ENCODE results near the gene GSK3B.

GSK3B gene

DNA sequence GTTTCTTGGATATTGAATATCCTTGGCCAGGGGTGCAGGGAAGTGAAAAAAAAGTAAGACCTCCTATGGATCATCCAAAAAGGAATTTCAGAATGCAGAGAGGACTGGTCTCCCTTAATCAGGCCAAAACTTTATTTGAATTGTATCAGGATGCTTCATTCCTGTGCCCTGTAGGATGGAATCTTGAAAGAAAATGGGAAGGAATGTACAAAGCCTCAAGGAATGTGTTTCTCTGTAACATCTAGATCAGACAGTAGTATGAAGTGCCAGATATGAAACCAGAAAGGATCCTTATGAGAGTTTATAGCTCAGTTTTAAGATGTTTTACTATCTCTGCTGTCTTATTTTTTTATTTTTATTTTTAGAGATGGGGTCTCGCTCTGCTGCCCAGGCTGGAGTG is 6.5 kb upstream of the GSK3B start:
- no peak overlapping the region for H3K4me3 ChIP-seq (ENCODE audit: insufficient read depth, low read depth, low read length, poor library complexity, severe bottlenecking)
- no peak for DNase-seq
- peaks cover 4% of the 10 kb centered on the region for H3K4me1 ChIP-seq (ENCODE audit: control insufficient read depth, insufficient read depth, low read length, poor library complexity, severe bottlenecking)
- H3K36me3 ChIP-seq (ENCODE audit: control insufficient read depth, insufficient read depth, low read length) = no peaks in the 10 kb centered on the region
- H3K27ac ChIP-seq (ENCODE audit: insufficient read depth, low read length, poor library complexity, severe bottlenecking) = no peak overlapping the region
- H3K9me3 ChIP-seq (ENCODE audit: control insufficient read depth, low read length) = no peaks in the 10 kb centered on the region
- H3K27me3 ChIP-seq (replicated peaks; ENCODE audit: control insufficient read depth, insufficient read depth, low read length, poor library complexity, severe bottlenecking) = no peaks in the 10 kb centered on the region

DNA sequence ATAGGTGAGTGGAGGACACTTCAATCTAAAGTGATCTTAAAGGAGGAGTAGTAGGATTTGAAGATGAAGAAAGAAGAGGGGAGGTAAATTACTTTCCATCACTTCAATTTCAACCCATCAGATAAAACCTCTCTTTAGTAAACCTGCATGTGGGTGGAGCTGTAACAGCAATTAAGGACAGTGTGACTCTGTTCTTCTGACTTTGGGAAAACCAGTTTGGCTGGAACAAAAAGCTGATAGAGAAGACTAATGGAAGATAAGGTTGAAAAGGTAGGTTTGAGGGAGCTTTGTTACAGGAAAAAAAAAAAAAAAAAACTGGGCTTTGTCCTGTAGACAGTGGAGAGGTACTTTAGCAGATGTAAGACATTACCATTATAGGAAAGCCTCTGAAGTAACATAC is 4.5 kb upstream of the GSK3B start:
- Histone ChIP-seq H3K27me3 (replicated peaks; ENCODE audit: control insufficient read depth, insufficient read depth, low read length, poor library complexity, severe bottlenecking) (no peaks in the 10 kb centered on the region), H3K4me1 (ENCODE audit: control insufficient read depth, insufficient read depth, low read length, poor library complexity, severe bottlenecking) (peaks cover 5% of the 10 kb centered on the region), H3K36me3 (ENCODE audit: control insufficient read depth, insufficient read depth, low read length) (no peaks in the 10 kb centered on the region), H3K4me3 (ENCODE audit: insufficient read depth, low read depth, low read length, poor library complexity, severe bottlenecking) (no peak overlapping the region), H3K9me3 (ENCODE audit: control insufficient read depth, low read length) (no peaks in the 10 kb centered on the region), H3K27ac (ENCODE audit: insufficient read depth, low read length, poor library complexity, severe bottlenecking) (no peak overlapping the region)
- no peak for DNase-seq

DNA sequence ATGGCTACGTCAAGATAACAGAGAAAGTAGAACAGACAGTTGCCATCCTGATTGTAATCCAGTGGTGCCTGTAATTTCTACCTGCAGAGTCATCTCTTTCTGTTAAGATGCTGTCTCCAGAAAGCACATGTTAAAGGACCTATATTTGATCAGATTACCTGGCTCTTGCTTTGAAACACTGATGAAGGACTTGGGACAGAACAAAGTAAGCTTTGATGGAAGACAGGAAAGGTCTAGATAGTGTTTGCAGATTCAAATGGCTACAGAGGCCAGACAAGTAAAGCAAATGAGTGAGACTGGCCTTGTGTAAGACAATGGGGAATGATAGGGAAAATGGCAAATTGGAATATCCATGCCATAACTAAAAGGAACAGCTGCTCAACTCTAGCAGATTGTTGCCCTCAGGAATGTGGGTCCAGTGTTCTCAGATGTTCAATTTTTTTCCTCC is 1.8 kb upstream of the GSK3B start:
- Histone ChIP-seq H3K4me1 (ENCODE audit: control insufficient read depth, insufficient read depth, low read length, poor library complexity, severe bottlenecking) (peaks cover 7% of the 10 kb centered on the region), H3K4me3 (ENCODE audit: insufficient read depth, low read depth, low read length, poor library complexity, severe bottlenecking) (peak overlapping the region; percentile 79), H3K27ac (ENCODE audit: insufficient read depth, low read length, poor library complexity, severe bottlenecking) (peak overlapping the region; percentile 99), H3K36me3 (ENCODE audit: control insufficient read depth, insufficient read depth, low read length) (no peaks in the 10 kb centered on the region), H3K9me3 (ENCODE audit: control insufficient read depth, low read length) (no peaks in the 10 kb centered on the region), H3K27me3 (replicated peaks; ENCODE audit: control insufficient read depth, insufficient read depth, low read length, poor library complexity, severe bottlenecking) (no peaks in the 10 kb centered on the region)
- DNase-seq = no peak

DNA sequence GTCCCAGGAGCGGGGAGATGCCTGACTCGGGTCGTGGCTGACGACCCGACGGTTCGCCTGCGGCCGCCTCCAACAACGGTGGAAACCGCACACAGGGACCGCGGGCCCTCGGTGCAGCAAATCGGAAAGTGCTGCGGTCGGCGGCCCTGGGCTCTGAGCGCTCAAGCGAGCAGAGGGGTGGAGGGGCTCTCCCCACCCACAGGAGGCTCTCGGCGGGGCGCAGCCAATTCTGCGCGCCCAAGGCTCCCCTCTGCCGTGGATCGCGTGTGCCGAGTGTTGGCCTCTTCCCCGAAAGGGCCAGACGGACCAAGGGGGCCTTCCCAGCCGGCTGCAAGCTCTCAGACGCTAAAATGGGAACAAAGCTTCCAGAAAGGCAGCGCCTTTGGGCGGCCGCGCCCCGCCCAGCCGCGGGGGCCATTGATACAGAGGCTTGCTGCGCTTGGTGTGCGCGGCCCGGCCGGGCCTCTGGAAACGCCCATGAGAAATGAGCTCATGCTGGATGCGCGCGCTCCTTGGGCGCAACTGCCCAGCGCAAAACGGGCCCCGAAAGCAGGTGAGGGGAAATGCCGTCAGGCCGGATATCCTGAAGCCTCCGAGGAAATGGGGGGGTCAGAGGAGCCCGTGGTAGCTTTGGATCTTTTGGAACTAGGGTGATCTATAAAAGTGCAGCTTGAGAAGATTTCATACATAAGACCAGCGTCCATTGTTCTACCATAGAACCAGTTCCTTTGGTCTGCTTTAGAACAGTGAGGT is 1.2 kb upstream of the GSK3B start:
- Histone ChIP-seq H3K4me3 (ENCODE audit: insufficient read depth, low read depth, low read length, poor library complexity, severe bottlenecking) (peak overlapping the region; percentile 79), H3K27ac (ENCODE audit: insufficient read depth, low read length, poor library complexity, severe bottlenecking) (peak overlapping the region; percentile 99), H3K36me3 (ENCODE audit: control insufficient read depth, insufficient read depth, low read length) (no peaks in the 10 kb centered on the region), H3K27me3 (replicated peaks; ENCODE audit: control insufficient read depth, insufficient read depth, low read length, poor library complexity, severe bottlenecking) (no peaks in the 10 kb centered on the region), H3K4me1 (ENCODE audit: control insufficient read depth, insufficient read depth, low read length, poor library complexity, severe bottlenecking) (peaks cover 11% of the 10 kb centered on the region), H3K9me3 (ENCODE audit: control insufficient read depth, low read length) (no peaks in the 10 kb centered on the region)
- DNase-seq = peak; percentile 80 to 84 (median 81)

DNA sequence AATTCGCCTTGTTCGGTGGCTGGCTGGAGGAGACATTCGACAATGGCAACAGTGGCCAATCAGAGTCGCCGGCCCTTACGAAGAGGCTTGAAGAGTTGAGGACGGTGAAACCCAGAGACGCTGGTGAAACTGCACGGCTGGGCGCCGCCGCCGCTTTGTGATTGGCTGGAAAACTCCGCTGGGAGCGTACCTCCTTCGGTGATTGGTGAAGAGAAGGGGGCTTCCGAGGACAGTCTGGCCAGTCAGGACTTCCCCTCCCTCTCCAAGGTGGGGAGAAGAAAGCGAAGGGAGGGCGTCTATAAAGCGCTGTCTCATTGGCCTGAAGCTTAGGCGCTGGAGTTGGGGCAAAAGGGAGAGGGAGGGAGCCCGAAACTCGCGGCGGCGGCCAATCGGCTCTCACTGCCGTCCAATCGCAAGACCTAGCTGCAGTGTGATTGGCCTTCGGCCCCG is 554 bp upstream of the GSK3B start:
- Histone ChIP-seq H3K27me3 (replicated peaks; ENCODE audit: control insufficient read depth, insufficient read depth, low read length, poor library complexity, severe bottlenecking) (no peaks in the 10 kb centered on the region), H3K27ac (ENCODE audit: insufficient read depth, low read length, poor library complexity, severe bottlenecking) (peak overlapping the region; percentile 99), H3K4me1 (ENCODE audit: control insufficient read depth, insufficient read depth, low read length, poor library complexity, severe bottlenecking) (peaks cover 16% of the 10 kb centered on the region), H3K9me3 (ENCODE audit: control insufficient read depth, low read length) (no peaks in the 10 kb centered on the region), H3K4me3 (ENCODE audit: insufficient read depth, low read depth, low read length, poor library complexity, severe bottlenecking) (peak overlapping the region; percentile 79), H3K36me3 (ENCODE audit: control insufficient read depth, insufficient read depth, low read length) (no peaks in the 10 kb centered on the region)
- DNase-seq = peak; percentile 98 to 100 (median 100)

DNA sequence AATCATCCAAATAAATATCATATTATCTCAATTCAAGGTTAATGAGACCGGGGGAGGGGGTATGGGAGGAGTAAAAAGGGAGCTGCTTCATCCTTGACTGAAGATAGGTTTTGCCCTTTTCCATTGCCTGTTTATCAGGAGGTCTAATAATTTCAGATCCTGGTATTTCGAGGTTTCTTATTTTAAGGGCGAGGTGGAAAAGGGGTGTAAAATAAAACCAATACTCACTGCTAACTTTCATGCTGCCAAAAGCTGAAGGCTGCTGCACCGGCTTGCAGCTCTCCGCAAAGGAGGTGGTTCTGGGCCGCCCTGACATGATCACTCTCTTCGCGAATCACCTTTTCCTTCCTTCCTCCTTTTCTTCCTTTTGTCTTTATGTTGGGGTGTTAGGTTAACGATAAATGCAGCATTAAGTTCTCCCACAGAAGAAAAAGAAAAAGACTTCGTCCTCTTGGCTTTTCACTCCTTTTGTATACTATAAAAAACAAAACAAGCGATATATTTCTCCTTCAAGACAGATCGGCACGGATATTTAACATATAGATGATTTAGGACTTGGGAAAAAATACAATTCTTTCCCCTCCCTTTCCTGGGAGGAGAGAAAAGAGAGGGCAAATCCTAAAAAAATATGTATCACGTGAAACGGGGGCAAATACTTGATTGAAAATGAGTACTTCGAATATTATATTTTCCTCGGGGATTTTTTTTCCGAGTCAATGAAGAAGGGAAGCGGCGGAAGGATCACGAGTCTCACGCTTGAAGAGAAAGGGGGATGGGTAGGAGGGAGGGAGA is 932 bp downstream of the GSK3B start:
- H3K27ac ChIP-seq (ENCODE audit: insufficient read depth, low read length, poor library complexity, severe bottlenecking) = peak overlapping the region; percentile 99
- H3K9me3 ChIP-seq (ENCODE audit: control insufficient read depth, low read length) = no peaks in the 10 kb centered on the region
- H3K4me1 ChIP-seq (ENCODE audit: control insufficient read depth, insufficient read depth, low read length, poor library complexity, severe bottlenecking) = peaks cover 16% of the 10 kb centered on the region
- H3K4me3 ChIP-seq (ENCODE audit: insufficient read depth, low read depth, low read length, poor library complexity, severe bottlenecking) = peak overlapping the region; percentile 70
- H3K36me3 ChIP-seq (ENCODE audit: control insufficient read depth, insufficient read depth, low read length) = no peaks in the 10 kb centered on the region
- no peaks in the 10 kb centered on the region for H3K27me3 ChIP-seq (replicated peaks; ENCODE audit: control insufficient read depth, insufficient read depth, low read length, poor library complexity, severe bottlenecking)
- DNase-seq = no peak

DNA sequence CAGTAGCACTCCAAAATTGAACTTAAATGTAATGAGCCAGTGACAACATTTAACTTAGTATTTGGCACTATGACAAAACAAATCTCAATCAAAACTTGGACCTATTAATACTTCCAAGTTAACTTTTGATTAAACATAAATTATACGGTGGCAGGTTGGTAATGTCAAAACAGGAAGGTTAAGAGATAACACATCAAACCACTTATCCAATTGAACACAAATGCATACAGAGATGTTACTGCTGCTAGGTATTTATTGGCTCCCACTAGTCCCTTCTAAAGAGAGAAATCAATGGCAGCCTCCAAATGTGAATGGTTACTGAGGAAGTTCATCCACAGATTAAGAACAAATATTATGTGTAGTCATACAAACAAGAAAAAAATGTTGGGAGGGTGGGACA is 1.8 kb downstream of the GSK3B start:
- Histone ChIP-seq H3K27ac (ENCODE audit: insufficient read depth, low read length, poor library complexity, severe bottlenecking) (no peak overlapping the region), H3K27me3 (replicated peaks; ENCODE audit: control insufficient read depth, insufficient read depth, low read length, poor library complexity, severe bottlenecking) (no peaks in the 10 kb centered on the region), H3K36me3 (ENCODE audit: control insufficient read depth, insufficient read depth, low read length) (no peaks in the 10 kb centered on the region), H3K4me3 (ENCODE audit: insufficient read depth, low read depth, low read length, poor library complexity, severe bottlenecking) (peak overlapping the region; percentile 70), H3K9me3 (ENCODE audit: control insufficient read depth, low read length) (no peaks in the 10 kb centered on the region), H3K4me1 (ENCODE audit: control insufficient read depth, insufficient read depth, low read length, poor library complexity, severe bottlenecking) (peaks cover 16% of the 10 kb centered on the region)
- DNase-seq = no peak

DNA sequence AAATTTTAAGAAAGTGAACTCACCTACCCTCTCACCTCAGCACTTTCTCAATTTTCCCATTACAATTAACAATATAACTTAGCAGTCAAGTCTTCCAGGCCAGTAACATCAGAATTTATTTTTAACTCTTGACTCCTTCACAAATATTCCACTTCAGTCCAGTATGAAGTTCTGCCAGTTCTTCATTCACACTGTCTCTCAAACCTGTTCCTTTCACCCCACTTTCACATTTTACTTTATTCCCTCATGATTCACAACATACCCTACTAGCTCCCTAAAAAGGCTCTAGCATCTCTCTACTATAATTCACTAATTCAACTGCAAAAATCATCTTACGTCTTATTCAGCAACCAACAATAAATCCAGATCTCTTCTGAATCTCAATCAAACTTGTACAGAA is 3.8 kb downstream of the GSK3B start:
- Histone ChIP-seq H3K4me3 (ENCODE audit: insufficient read depth, low read depth, low read length, poor library complexity, severe bottlenecking) (no peak overlapping the region), H3K27ac (ENCODE audit: insufficient read depth, low read length, poor library complexity, severe bottlenecking) (no peak overlapping the region)

DNA sequence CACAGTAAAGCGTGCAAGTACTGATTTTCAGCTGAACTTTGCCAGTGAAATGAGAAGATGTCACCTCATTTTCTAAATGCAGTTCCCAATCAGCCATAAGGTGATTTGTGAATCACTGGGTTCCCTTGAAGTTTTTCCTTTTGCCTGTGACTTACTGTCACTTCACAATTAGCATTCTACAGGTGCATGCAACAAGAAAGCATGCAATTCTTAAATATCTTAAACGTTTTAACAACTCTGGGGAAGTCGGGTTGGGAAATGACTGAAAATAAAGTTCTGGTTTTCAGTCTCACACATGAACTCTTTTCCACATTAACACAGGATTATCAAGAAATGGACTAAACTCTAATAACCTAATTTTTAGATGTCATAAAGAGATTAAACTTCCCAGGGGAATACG is 5.2 kb downstream of the GSK3B start:
- Histone ChIP-seq H3K4me1 (ENCODE audit: control insufficient read depth, insufficient read depth, low read length, poor library complexity, severe bottlenecking) (peaks cover 14% of the 10 kb centered on the region), H3K27ac (ENCODE audit: insufficient read depth, low read length, poor library complexity, severe bottlenecking) (no peak overlapping the region), H3K4me3 (ENCODE audit: insufficient read depth, low read depth, low read length, poor library complexity, severe bottlenecking) (no peak overlapping the region), H3K36me3 (ENCODE audit: control insufficient read depth, insufficient read depth, low read length) (no peaks in the 10 kb centered on the region), H3K27me3 (replicated peaks; ENCODE audit: control insufficient read depth, insufficient read depth, low read length, poor library complexity, severe bottlenecking) (no peaks in the 10 kb centered on the region), H3K9me3 (ENCODE audit: control insufficient read depth, low read length) (no peaks in the 10 kb centered on the region)
- no peak for DNase-seq

More for the DNA sequence above, 3.8 kb downstream of the GSK3B start:
- no peak for DNase-seq
- no peaks in the 10 kb centered on the region for H3K9me3 ChIP-seq (ENCODE audit: control insufficient read depth, low read length)
- no peaks in the 10 kb centered on the region for H3K36me3 ChIP-seq (ENCODE audit: control insufficient read depth, insufficient read depth, low read length)
- H3K4me1 ChIP-seq (ENCODE audit: control insufficient read depth, insufficient read depth, low read length, poor library complexity, severe bottlenecking) = peaks cover 14% of the 10 kb centered on the region
- no peaks in the 10 kb centered on the region for H3K27me3 ChIP-seq (replicated peaks; ENCODE audit: control insufficient read depth, insufficient read depth, low read length, poor library complexity, severe bottlenecking)

DNA sequence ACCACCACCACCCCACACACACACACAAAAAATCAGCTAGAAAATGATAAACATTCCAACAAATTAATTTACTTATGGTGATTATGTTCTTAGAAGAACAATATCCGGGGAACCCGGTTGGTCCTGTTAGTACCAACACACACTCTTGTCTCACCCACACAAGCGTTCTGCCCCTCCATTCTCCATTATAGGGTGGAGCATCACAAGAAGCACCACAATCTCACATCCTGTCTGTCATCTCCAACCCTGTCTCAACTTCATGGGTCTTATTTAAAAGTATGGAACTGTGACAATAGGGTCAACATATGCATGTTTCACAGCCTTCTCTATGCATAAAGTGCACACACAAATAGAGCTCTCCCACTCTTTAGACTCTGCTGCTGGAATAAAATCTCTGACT is 5.6 kb downstream of the GSK3B start:
- H3K9me3 ChIP-seq (ENCODE audit: control insufficient read depth, low read length) = no peaks in the 10 kb centered on the region
- peaks cover 14% of the 10 kb centered on the region for H3K4me1 ChIP-seq (ENCODE audit: control insufficient read depth, insufficient read depth, low read length, poor library complexity, severe bottlenecking)
- H3K36me3 ChIP-seq (ENCODE audit: control insufficient read depth, insufficient read depth, low read length) = no peaks in the 10 kb centered on the region
- H3K27ac ChIP-seq (ENCODE audit: insufficient read depth, low read length, poor library complexity, severe bottlenecking) = no peak overlapping the region
- H3K27me3 ChIP-seq (replicated peaks; ENCODE audit: control insufficient read depth, insufficient read depth, low read length, poor library complexity, severe bottlenecking) = no peaks in the 10 kb centered on the region
- no peak overlapping the region for H3K4me3 ChIP-seq (ENCODE audit: insufficient read depth, low read depth, low read length, poor library complexity, severe bottlenecking)
- DNase-seq = no peak
